DOHH2 (cell line): ENCODE results near the gene GDE1.

Experiments
- CTCF ChIP-seq: fragments of 200-600 bp; sonication (generic); IDR thresholded peaks from one replicate; pipeline ENCODE4 v1.5.1; 2014; ENCODE audit warnings: antibody characterized with exemption, mild to moderate bottlenecking, low read depth, low read length; ENCODE audit not compliant: poor library complexity, severe bottlenecking
- EZH2phosphoT487 ChIP-seq: fragments of 200-600 bp; sonication (generic); IDR thresholded peaks from 2 replicates; pipeline ENCODE4 v1.6.1; 2017; ENCODE audit warnings: borderline replicate concordance, mild to moderate bottlenecking, antibody characterized with exemption, low read length, moderate library complexity, mixed read lengths

GRCh38 chr16:19528666-19529065 lies 6.8 kb upstream of the GDE1 start:
- TF ChIP-seq CTCF (no peak), EZH2phosphoT487 (no peak)
